Measurements from ENCODE around the gene CTCFL. TPM values are rescaled to one million over a fixed set of nuclear protein-coding genes. Genes with fewer than 3 reads are reported as not detected.

Gene CTCFL
- total RNA-seq, 1 donor from 2014 or later: not detected

DNA sequence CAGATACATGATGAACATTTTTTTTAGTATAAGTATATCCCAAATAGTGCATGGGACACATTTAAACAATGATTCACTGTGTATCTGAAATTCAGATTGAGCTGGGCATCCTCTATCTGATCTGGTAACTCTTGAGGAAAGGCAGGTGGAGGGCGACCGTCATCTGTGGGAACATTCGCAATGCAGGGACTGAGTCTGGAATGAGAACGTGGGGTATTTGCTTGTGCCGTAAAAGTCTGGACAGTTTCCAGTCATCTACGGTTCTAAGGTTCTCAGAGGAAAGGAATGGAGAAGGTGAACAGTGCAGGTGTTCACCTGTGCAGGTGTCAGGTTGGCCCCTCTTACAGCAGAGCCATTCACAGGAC, 22.6 kb downstream of the CTCFL start:
- Histone ChIP-seq H3K36me3 (no peaks in the 10 kb centered on the region), H3K4me1 (peaks cover 9% of the 10 kb centered on the region), H3K27ac (replicated peaks) (no peak overlapping the region), H3K27me3 (ENCODE audit: low read depth) (peaks cover 44% of the 10 kb centered on the region), H3K4me3 (no peak overlapping the region), H3K9me3 (replicated peaks) (no peaks in the 10 kb centered on the region)
- intact Hi-C loops (cut with micrococcal nuclease): no loop called here
- DNase-seq: no peak
- TF ChIP-seq, protein P1, sequence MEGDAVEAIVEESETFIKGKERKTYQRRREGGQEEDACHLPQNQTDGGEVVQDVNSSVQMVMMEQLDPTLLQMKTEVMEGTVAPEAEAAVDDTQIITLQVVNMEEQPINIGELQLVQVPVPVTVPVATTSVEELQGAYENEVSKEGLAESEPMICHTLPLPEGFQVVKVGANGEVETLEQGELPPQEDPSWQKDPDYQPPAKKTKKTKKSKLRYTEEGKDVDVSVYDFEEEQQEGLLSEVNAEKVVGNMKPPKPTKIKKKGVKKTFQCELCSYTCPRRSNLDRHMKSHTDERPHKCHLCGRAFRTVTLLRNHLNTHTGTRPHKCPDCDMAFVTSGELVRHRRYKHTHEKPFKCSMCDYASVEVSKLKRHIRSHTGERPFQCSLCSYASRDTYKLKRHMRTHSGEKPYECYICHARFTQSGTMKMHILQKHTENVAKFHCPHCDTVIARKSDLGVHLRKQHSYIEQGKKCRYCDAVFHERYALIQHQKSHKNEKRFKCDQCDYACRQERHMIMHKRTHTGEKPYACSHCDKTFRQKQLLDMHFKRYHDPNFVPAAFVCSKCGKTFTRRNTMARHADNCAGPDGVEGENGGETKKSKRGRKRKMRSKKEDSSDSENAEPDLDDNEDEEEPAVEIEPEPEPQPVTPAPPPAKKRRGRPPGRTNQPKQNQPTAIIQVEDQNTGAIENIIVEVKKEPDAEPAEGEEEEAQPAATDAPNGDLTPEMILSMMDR (IDR thresholded peaks at IDR 0.05; ENCODE audit: borderline replicate concordance): no peak

DNA sequence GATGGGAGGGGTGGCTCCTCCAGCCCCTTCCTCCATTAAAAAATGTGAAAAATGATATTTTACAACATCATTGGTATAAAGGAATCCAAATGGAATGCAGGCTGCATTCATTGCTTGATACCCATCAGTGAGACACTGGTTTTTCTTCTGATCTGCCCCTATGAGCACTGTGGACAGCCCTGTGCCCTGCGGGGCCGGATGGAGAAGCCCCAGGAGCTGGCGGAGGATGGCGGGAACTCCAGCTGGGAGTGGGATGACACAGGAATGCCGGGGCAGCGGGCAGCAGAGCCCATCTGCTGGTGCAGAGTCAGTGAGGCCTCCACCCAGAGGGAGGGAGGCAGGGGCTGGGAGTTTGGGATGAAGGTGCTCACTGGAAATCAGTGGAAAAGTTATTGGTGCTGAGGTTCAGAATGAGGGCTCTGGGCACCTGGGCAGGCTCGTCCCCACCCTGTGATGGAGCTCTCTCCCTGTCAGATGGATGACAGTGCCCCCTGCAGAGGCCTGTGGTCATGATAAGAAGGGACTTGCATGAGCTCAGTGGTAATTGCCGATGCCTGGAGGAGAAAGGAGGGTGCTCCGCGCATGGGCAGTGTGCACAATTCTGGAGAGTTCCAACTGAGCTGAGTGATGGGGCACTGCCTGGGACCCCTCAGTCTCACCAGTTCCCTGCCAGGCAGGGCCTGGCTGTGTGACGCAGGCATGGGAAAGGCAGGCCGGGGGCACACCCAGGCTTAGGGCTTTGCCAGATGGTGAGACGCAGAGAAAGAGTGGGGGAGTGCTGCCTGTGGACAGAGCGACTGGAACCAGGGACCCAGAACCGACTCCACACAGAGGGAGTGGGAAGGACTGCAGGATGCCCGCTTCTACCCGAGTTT, 23.2 kb downstream of the CTCFL start:
- Histone ChIP-seq H3K27me3 (ENCODE audit: low read depth) (peaks cover 41% of the 10 kb centered on the region), H3K9me3 (replicated peaks) (no peaks in the 10 kb centered on the region), H3K27ac (replicated peaks) (no peak overlapping the region), H3K36me3 (no peaks in the 10 kb centered on the region), H3K4me1 (peaks cover 9% of the 10 kb centered on the region), H3K4me3 (no peak overlapping the region)
- intact Hi-C loops (cut with micrococcal nuclease): no loop called here
- DNase-seq: no peak
- TF ChIP-seq, protein P1 (IDR thresholded peaks at IDR 0.05; ENCODE audit: borderline replicate concordance): no peak

DNA sequence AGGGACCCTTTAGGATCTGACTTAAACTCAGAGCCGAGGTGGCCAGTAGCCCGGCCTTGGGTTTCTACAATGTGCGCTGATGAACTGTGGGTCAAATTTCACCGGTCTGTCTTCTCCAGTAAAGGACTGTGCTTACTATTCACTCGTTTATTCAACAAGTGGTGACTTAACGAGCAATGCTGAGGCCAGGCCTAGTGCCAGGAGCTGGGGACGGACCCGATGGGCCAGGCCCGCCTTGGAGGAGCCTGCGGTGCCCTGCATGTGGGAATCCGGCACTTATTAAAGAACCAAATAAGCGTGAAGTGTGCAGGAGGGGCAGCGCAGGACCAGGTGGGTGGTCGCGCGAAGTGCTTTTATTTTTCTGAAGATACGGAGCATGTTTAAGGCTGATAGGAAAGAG, 24.0 kb downstream of the CTCFL start:
- Histone ChIP-seq H3K9me3 (replicated peaks) (no peaks in the 10 kb centered on the region), H3K27ac (replicated peaks) (no peak overlapping the region), H3K27me3 (ENCODE audit: low read depth) (peaks cover 41% of the 10 kb centered on the region), H3K4me1 (peaks cover 9% of the 10 kb centered on the region), H3K36me3 (no peaks in the 10 kb centered on the region), H3K4me3 (no peak overlapping the region)
- TF ChIP-seq, protein P1 (IDR thresholded peaks at IDR 0.05; ENCODE audit: borderline replicate concordance): no peak
- no peak for DNase-seq
- intact Hi-C loops (cut with micrococcal nuclease): no loop called here

DNA sequence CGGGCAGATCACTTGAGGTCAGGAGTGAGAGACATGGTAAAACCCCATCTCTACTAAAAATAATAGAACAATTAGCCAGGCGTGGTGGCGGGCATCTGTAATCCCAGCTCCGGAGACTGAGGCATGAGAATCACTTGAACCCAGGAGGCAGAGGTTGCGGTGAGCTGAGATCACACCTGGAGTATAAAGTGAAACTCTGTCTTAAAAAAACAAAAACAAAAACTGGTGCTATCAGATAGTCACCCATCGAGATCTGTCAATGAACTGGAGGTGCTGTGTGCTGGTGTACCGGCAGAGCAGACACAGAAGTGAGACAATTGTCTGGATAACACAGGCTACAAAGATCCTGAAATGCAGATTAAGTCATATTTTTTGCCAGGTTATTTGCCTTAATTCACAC, 24.7 kb downstream of the CTCFL start:
- TF ChIP-seq, protein P1 (IDR thresholded peaks at IDR 0.05; ENCODE audit: borderline replicate concordance): no peak
- Histone ChIP-seq H3K36me3 (no peaks in the 10 kb centered on the region), H3K4me3 (no peak overlapping the region), H3K27ac (replicated peaks) (no peak overlapping the region), H3K4me1 (peaks cover 9% of the 10 kb centered on the region), H3K9me3 (replicated peaks) (no peaks in the 10 kb centered on the region), H3K27me3 (ENCODE audit: low read depth) (peaks cover 41% of the 10 kb centered on the region)
- no peak for DNase-seq
- intact Hi-C loops (cut with micrococcal nuclease): no loop called here

DNA sequence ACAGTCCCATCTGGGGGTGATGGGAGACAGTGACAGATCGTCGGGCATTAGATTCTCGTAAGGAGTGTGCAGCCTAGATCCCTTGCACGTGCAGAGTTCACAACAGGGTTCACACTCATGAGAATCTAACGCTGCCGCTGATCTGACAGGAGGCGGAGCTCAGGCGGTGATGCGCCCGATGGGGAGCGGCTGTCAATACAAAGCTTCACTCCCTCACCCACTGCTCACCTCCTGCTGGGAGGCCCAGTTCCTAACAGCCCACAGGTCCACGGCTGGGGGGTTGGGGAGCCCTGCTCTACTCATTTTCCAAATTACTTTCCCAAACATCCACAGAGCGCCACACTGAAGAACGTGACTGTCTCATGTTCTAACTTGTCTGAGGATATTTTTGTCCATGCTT, 25.3 kb downstream of the CTCFL start:
- intact Hi-C loops (cut with micrococcal nuclease): no loop called here
- Histone ChIP-seq H3K9me3 (replicated peaks) (no peaks in the 10 kb centered on the region), H3K36me3 (no peaks in the 10 kb centered on the region), H3K27me3 (ENCODE audit: low read depth) (peaks cover 41% of the 10 kb centered on the region), H3K4me1 (peaks cover 13% of the 10 kb centered on the region), H3K27ac (replicated peaks) (no peak overlapping the region), H3K4me3 (no peak overlapping the region)
- TF ChIP-seq, protein P1 (IDR thresholded peaks at IDR 0.05; ENCODE audit: borderline replicate concordance): no peak
- no peak for DNase-seq
